HT-29 (cell line): ENCODE measurements around the gene LARGE2. TPM values are rescaled to one million over a fixed set of nuclear protein-coding genes. Genes with fewer than 3 reads are reported as not detected.
A peak's percentile ranks its signal among the peaks of the same experiment; 100 is the strongest.

Experiments used
- DNase-seq: peaks from one replicate; pipeline ENCODE4 v3.0.0-alpha.2; 2015; ENCODE audit warnings: low spot score
- total RNA-seq: library from RNA; depleted of rRNA; stranded (reverse); fragments of >200 nt; shearing (Covaris generic); gene quantifications from 2 replicates; pipeline ENCODE4 v1.2.3, GENCODE V29; 2014; rRNA removed

Gene LARGE2
- total RNA-seq, 1 experiment from 2014 or later = 4.5 TPM

GRCh38 chr11:45959851-45960250, 37.4 kb downstream of the LARGE2 start:
- DNase-seq = no peak

GRCh38 chr11:45960387-45961095, 38.1 kb downstream of the LARGE2 start:
- DNase-seq = no peak

- DNase-seq = no peak
Observed at GRCh38 chr11:45961751-45962240, 39.3 kb downstream of the LARGE2 start.

- peak; percentile 81 for DNase-seq
Observed at GRCh38 chr11:45964911-45965389, 42.5 kb downstream of the LARGE2 start.

GRCh38 chr11:45967506-45967905, 45.0 kb downstream of the LARGE2 start:
- DNase-seq = no peak

- no peak for DNase-seq
Observed at GRCh38 chr11:45968901-45969300, 46.4 kb downstream of the LARGE2 start.

GRCh38 chr11:45973601-45974000, 51.1 kb downstream of the LARGE2 start:
- no peak for DNase-seq

- no peak for DNase-seq
Observed at GRCh38 chr11:45974806-45975205, 52.4 kb downstream of the LARGE2 start.

Other genes with a start within 250 kb of the LARGE2 start
- 28.3 and 37.2 TPM in 2 replicates for gene SLC35C1, start 117.5 kb upstream of the LARGE2 start, total RNA-seq
- 24.0 and 28.6 TPM in 2 replicates for gene CRY2, start 75.2 kb upstream of the LARGE2 start, total RNA-seq
- gene MAPK8IP1, start 37.0 kb upstream of the LARGE2 start, total RNA-seq = 2.9 and 4.0 TPM in 2 replicates
- 0.31 and 1.7 TPM in 2 replicates for gene FREY1, start 15.4 kb upstream of the LARGE2 start, total RNA-seq
- gene PEX16, start 4.8 kb upstream of the LARGE2 start, total RNA-seq = 86.5 and 98.4 TPM in 2 replicates
- 2.5 and 5.9 TPM in 2 replicates for gene PHF21A, start 198.8 kb downstream of the LARGE2 start, total RNA-seq